ENCODE results near the gene GPR33. TPM values are rescaled to one million over a fixed set of nuclear protein-coding genes. Genes with fewer than 3 reads are reported as not detected.
"Not testable (repeated sequence)": the region's sequence is repeated elsewhere in the genome, so short reads cannot be mapped to it uniquely, and the experiment has no call there.

GPR33 gene
- total RNA-seq, 1 experiment from 2014 or later = not detected

DNA sequence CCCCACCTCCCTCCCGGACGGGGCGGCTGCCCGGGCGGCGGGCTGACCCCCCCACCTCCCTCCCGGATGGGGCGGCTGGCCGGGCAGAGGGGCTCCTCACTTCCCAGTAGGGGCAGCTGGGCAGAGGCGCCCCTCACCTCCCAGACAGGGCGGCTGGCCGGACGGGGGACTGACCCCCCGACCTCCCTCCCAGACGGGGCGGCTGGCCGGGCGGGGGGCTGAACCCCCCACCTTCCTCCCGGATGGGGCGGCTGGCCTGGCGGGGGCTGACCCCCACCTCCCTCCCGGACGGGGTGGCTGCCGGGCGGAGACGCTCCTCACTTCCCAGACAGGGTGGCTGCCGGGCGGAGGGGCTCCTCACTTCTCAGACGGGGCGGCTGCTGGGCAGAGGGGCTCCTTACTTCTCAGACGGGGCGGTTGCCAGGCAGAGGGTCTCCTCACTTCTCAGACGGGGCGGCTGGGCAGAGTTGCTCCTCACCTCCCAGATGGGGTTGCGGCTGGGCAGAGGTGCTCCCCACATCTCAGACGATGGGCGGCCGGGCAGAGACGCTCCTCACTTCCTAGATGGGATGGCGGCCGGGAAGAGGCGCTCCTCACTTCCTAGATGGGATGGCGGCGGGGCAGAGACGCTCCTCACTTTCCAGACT, 50.7 kb downstream of the GPR33 start:
- H3K4me1 Mint-ChIP-seq, CTCF ChIA-PET: not testable (repeated sequence)

GRCh38 chr14:31435276-31435675, 52.6 kb downstream of the GPR33 start:
- peaks cover 33% of the 10 kb centered on the region for H3K9me3 Mint-ChIP-seq
- POLR2A ChIA-PET = no interaction called here
- no peaks in the 10 kb centered on the region for H3K4me1 Mint-ChIP-seq
- H3K27ac Mint-ChIP-seq = no peak overlapping the region
- ATAC-seq (no peak), DNase-seq (ENCODE audit: low spot score) (no peak)
- H3K36me3 Mint-ChIP-seq = peaks cover 38% of the 10 kb centered on the region
- TF ChIP-seq, protein P1, sequence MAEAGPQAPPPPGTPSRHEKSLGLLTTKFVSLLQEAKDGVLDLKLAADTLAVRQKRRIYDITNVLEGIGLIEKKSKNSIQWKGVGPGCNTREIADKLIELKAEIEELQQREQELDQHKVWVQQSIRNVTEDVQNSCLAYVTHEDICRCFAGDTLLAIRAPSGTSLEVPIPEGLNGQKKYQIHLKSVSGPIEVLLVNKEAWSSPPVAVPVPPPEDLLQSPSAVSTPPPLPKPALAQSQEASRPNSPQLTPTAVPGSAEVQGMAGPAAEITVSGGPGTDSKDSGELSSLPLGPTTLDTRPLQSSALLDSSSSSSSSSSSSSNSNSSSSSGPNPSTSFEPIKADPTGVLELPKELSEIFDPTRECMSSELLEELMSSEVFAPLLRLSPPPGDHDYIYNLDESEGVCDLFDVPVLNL (CRISPR knock-in tag; IDR thresholded peaks at IDR 0.05; ENCODE audit: borderline replicate concordance, low read depth) = no peak
- TF ChIP-seq SMAD4 (CRISPR knock-in tag; IDR thresholded peaks at IDR 0.05) (no peak), CREB1 (CRISPR knock-in tag; IDR thresholded peaks at IDR 0.05) (no peak), ZNF263 (CRISPR knock-in tag; IDR thresholded peaks at IDR 0.05; ENCODE audit: low read depth) (no peak), KAT7 (CRISPR knock-in tag; IDR thresholded peaks at IDR 0.05; ENCODE audit: borderline replicate concordance) (no peak), ZNF423 (CRISPR knock-in tag; IDR thresholded peaks at IDR 0.05) (no peak), FOXP1 (CRISPR knock-in tag; IDR thresholded peaks at IDR 0.05; ENCODE audit: borderline replicate concordance) (no peak)
- no peak overlapping the region for H3K4me3 Mint-ChIP-seq
- CTCF ChIA-PET = interaction anchor here (0.5 kb wide), 1 partner anchor 18 kb away, joined by 3 read pairs; no protein-coding TSS in a partner anchor
- H3K27me3 Mint-ChIP-seq (ENCODE audit: low read depth) = no peaks in the 10 kb centered on the region; the same call in 1 of the 2 replicates

More for the DNA sequence above, 50.7 kb downstream of the GPR33 start:
- Mint-ChIP-seq H3K36me3 (peaks cover 29% of the 10 kb centered on the region), H3K9me3 (peaks cover 24% of the 10 kb centered on the region)
- H3K4me3 Mint-ChIP-seq; H3K27me3 Mint-ChIP-seq (ENCODE audit: low read depth); ATAC-seq; H3K27ac Mint-ChIP-seq; DNase-seq (ENCODE audit: low spot score); POLR2A ChIA-PET: not testable (repeated sequence)

Other genes with a start within 250 kb of the GPR33 start
- 29.6 to 36.2 TPM (median 31.6 TPM) in 3 replicates for gene HEATR5A, start 67.5 kb downstream of the GPR33 start, total RNA-seq (2021)
- 16.7 to 18.5 TPM (median 17.9 TPM) in 3 replicates for gene DTD2, start 30.5 kb downstream of the GPR33 start, total RNA-seq (2021)
- 11.6 to 15.5 TPM (median 14.2 TPM) in 3 replicates for gene NUBPL, start 73.4 kb upstream of the GPR33 start, total RNA-seq (2021)